GM19438 (cell line): ENCODE results near the gene TTC4.

Experiments used
- ATAC-seq: cut with Tn5 transposase; IDR thresholded peaks from one replicate; pipeline ENCODE4 v1.9.1; 2021; ENCODE audit warnings: low read depth; ENCODE audit not compliant: unreplicated experiment

The TTC4 gene

GRCh38 chr1:54701996-54702395 is 13.7 kb upstream of the TTC4 start:
- no peak for ATAC-seq

GRCh38 chr1:54703471-54703870 is 12.2 kb upstream of the TTC4 start:
- ATAC-seq, result no peak

GRCh38 chr1:54705153-54705552 is 10.5 kb upstream of the TTC4 start:
- ATAC-seq, result no peak

GRCh38 chr1:54706419-54706818 is 9.2 kb upstream of the TTC4 start:
- no peak for ATAC-seq

DNA sequence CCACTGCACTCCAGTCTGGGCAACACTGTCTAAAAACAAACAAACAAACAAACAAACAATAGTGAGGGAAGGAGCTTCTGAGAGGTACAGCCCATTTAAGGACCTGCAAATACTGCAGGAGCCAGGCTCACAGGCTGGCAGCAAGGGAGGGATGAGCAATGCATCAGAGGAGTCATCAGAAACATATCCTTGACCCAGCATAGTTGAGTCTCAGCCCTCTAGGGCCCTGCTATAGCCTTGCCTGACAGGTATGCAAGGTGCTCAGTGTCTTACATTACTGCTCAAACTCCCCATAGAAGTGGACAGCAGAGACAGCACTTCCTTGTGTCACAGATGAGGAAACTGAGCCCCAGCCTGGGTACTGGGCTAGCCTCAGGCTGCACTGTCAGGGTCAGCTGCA is 7.3 kb upstream of the TTC4 start:
- no peak for ATAC-seq

GRCh38 chr1:54709547-54710292 is 5.9 kb upstream of the TTC4 start:
- ATAC-seq, result no peak

DNA sequence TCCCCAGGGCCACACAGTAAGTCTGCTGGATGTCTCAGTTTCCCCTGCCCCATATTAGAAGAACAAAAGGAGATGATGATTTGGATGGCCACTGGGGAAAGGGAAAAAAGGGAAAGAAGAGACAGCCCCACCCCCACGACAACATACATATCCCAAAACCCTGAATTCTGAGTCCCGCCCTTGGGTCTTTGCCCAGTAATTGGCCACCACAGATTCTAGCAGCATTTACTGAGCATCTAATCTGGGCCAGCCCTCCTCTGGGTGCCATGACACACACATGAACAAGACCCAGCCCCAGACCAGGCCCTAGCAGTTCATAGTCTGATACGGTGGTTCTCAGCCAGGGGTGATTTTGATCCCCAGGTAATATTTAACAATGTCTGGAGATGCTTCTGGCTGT is 5.2 kb upstream of the TTC4 start:
- ATAC-seq, result no peak

DNA sequence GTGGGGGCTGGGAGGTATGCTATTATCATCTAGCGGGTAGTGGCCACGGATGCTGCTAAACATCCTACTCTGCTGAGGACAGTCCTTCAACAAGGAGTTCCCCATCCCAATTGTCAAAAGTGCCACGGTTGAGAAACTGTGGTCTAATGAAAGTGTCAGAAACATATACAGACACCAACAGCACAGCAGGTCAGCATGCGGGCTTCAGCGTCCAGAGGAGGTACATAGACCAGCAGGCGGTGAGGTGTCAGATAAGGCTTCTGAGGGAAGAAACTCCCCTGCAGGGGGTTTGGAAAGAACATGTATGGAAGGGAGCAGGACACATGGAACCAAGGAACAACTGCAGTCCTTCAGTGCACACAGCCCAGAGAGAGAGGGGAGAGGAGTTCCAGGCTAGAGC is 4.8 kb upstream of the TTC4 start:
- ATAC-seq, result no peak

- no peak for ATAC-seq
Measured at GRCh38 chr1:54711536-54711935, 4.1 kb upstream of the TTC4 start.

- no peak for ATAC-seq
Measured at GRCh38 chr1:54714881-54715492, 674 bp upstream of the TTC4 start.

- ATAC-seq, result no peak
Measured at GRCh38 chr1:54716299-54717047, 812 bp downstream of the TTC4 start.

DNA sequence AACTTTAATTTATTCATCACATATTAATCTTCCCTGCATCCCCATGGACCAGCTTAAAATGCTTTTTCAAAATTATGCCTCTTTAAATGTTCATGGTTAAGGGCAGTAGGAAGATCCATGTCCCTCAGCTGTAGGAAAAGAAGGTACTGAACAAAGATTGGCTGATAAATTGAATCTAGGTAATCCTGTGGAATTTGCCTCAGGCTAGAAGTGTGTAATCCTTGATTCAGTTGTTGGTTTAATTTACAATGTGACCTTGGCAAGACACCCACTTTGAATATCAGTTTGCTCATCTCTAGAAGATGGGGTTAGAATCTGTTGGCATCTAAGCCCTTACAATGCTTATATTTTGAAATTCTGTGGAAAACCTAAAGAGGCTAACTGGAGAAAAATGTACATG is 6.1 kb downstream of the TTC4 start:
- no peak for ATAC-seq

DNA sequence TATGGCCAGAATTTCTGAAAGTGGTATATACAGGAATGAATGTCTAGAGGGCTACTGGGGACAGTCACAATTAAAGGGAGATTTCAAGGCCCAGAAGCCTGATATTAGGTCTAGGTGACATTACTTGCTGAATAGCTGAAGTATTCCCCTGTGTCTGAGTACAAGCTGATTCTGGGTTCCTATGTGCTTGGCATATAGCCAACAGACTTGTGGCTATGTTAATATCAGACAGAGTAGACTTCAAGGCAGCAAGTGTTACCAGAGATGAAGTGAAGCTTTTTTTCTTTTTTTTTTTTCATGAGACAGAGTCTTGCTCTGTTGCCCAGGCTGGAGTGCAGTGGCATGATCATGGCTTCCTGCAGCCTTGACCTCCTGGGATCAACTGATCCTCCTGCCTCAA is 8.3 kb downstream of the TTC4 start:
- no peak for ATAC-seq

- ATAC-seq, result no peak
Measured at GRCh38 chr1:54724771-54725170, 9.1 kb downstream of the TTC4 start.

- no peak for ATAC-seq
Measured at GRCh38 chr1:54728027-54728426, 12.4 kb downstream of the TTC4 start.

DNA sequence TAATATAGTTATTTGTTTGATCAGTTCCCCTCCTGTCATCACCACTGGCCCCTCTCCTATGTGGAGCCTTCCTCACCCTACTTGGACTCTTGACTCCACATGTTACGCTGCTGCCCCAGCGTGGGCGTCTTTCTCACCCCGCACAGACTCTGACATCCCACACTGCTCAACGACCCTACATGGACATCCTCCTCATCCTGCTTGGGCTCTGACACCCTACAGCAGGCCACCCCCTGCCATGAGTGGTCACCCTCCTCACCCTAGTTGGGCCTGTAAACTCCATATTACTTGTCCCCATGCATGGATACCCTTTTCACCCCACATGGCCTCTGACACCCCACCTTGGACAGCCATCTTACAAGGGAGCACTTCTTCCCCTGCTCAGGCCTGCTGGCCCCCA is 21.0 kb downstream of the TTC4 start:
- ATAC-seq, result no peak

- no peak for ATAC-seq
Measured at GRCh38 chr1:54738244-54738643, 22.6 kb downstream of the TTC4 start.

- no peak for ATAC-seq
Measured at GRCh38 chr1:54741531-54741930, 25.9 kb downstream of the TTC4 start.

DNA sequence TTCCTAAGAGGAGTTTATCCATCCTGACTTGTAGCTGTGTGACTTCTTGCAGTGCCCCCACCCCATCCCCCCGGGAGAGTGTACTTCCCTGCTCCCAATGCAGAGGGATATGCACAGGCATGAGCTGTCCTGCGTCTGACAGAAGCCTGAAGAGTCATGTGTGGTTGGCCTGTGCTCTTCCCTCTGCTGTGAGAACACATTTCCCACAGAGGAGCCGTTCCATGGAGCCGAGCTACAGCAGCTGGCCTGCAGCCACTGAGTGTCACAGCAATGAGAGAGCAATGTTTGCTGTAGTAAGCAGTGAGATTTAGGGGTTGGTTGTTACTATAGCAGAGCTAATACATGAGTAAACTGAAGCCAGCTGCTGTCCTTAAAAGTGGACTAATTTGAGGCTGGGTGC is 26.6 kb downstream of the TTC4 start:
- no peak for ATAC-seq

DNA sequence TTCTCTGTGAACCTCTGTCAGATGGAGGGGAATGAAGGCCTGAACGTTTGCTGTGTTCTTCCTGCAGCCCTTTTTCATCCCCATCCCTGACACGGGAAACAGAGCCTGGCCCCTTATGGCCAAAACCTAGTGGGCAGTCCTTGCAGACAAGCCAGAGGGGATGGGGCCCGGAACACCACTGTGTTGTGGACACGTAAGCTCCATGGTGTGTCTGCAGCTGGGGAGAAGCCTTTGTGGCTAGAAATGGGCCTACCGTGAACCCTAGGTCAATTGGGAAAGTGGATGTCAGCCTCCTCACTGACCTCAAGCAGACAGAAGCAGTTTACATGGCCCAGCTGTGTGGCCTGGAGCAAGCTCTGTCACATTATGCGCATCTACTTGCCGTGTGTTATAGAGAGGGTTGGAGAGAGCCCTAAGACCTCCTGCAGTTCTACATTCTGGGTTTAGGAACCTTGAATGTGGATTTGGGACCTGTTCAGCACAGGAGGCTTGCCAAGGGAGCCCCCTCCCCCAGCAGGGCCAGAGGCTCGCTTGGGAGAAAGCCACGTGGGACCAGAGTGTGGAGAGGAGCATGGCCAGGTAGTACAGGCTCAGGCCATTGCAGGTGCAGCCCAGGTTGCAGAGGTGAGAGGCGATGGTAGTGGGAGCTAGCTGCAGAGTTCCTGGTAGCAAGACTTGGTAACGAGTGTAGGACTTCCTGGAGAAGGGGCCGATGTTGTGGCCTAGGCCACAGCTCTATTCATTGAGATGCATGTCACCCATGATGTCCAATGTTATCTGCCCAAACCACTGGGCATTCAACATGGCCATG is 28.0 kb downstream of the TTC4 start:
- ATAC-seq, result no peak

DNA sequence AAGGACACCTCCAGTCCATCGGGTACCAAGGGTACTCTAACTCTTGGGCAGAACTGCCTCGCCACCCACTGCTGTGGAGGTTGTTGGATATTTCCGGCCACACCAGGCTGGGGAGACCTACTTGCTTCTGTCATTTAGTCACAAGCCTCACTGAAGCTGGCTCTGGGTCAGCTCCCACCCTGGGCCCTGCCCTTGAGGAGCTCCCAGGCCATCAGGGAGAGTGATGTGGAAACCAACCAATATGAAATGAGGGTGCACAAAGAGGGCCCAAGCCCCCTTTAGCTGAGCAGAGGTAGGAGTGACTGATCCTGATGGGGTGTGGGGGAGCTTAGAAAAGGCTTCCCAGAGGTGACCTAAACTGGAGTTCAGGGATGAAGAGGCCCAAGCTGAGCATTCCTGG is 29.0 kb downstream of the TTC4 start:
- ATAC-seq, result no peak
